ENCODE data around the gene NAGA. TPM values are rescaled to one million over a fixed set of nuclear protein-coding genes. Genes with fewer than 3 reads are reported as not detected.
A peak's percentile ranks its signal among the peaks of the same experiment; 100 is the strongest.

The NAGA gene
- total and polyA plus RNA-seq, 2 donors (not counting 3 experiments of a cell fraction or from before 2014, with no cell fraction given), result 29.0 to 63.4 TPM

DNA sequence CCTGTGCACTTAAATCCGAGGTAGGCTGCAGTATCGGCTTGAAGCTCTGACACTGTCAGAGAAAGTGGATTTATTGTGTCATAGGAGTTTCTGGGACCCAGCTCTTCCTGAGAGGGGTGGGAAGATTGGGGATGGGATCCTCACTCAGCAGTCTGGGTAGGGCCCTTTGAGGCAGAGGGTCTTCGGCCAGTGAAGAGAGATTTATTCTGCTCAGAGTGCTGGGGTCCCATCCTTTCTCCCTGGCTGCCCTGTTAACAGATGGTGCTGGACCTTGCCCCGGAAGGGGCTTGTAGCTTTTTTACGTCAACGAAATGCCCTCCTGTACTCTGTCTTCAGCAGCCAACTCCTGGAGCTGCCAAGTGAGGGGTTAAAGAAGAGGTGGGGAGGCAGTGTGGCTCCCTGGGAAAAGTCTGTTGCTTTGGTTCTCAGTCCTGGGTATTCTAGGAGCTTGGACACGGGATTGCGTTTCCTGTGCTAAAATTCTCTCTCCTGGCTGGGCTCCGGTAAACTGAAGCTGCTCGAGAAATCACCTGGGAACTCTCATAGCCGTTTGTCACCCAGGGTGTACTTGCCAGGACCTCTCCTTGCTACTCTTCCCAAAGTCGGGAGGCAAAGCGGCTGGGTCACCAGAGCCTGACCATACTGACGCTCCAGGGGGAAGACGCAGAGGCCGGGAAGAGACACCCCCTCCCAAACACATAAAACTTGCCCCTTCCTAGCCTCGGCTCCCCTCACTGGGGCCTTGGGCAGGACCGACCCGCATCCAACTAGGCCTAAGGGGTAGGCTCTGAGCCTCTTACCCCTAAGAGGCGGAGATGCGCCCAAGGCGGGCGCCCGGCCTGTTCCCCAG, 8.1 kb upstream of the NAGA start:
- ChIA-PET CTCF (interaction anchor here (3.0 kb wide), 1 partner anchor 12 kb away, joined by 26 read pairs; the partner anchor contains the start of gene NDUFA6), POLR2A (interaction anchor here (0.8 kb wide), 1 partner anchor 9 kb away, joined by 3 read pairs; no protein-coding TSS in a partner anchor)
- no peaks in the 10 kb centered on the region for H3K27me3 ChIP-seq (ENCODE audit: control insufficient read depth in 2 of 2, insufficient read depth in 2 of 2, low read length in 2 of 2)
- H3K9me3 ChIP-seq (replicated peaks; ENCODE audit: control insufficient read depth, insufficient read depth, low read length), result no peaks in the 10 kb centered on the region
- peak; percentile 60 for FAIRE-seq
- H3K4me2 ChIP-seq (ENCODE audit: insufficient read depth, low read length), result peak overlapping the region; percentile 33
- peak; percentile 16 for DNase-seq (ENCODE audit: low read depth, low spot score)
- intact Hi-C loops (cut with micrococcal nuclease) (loop anchor here (1.0 kb wide), 1 partner anchor 8 kb away; the partner anchor contains the start of gene NAGA), dilution Hi-C loops (cut with MboI; ENCODE audit: extremely low pct_ligation_motif_present, low sequenced_read_pairs) (no loop called here)
- H3K4me1 ChIP-seq (ENCODE audit: control insufficient read depth, extremely low read depth, insufficient read depth, low read length), result peaks cover 19% of the 10 kb centered on the region
- TF ChIP-seq JUN (IDR thresholded peaks at IDR 0.05; ENCODE audit: borderline replicate concordance, insufficient read depth, insufficient read length, low read depth) (no peak), GATA2 (IDR thresholded peaks at IDR 0.05; ENCODE audit: insufficient read depth, insufficient read length, low read depth, low read length) (no peak), EZH2 (IDR thresholded peaks at IDR 0.05; ENCODE audit: borderline replicate concordance, low read depth, low read length, severe bottlenecking) (no peak), FOS (IDR thresholded peaks at IDR 0.05; ENCODE audit: borderline replicate concordance, insufficient read depth, low read length) (no peak), POLR2A (IDR thresholded peaks at IDR 0.05; ENCODE audit: low read depth, low read length) (no peak), MYC (IDR thresholded peaks at IDR 0.05; ENCODE audit: low read depth, low read length) (no peak), POLR2AphosphoS5 (IDR thresholded peaks at IDR 0.05; ENCODE audit: insufficient read depth, low read depth, low read length) (no peak)
- TF ChIP-seq, protein P1, sequence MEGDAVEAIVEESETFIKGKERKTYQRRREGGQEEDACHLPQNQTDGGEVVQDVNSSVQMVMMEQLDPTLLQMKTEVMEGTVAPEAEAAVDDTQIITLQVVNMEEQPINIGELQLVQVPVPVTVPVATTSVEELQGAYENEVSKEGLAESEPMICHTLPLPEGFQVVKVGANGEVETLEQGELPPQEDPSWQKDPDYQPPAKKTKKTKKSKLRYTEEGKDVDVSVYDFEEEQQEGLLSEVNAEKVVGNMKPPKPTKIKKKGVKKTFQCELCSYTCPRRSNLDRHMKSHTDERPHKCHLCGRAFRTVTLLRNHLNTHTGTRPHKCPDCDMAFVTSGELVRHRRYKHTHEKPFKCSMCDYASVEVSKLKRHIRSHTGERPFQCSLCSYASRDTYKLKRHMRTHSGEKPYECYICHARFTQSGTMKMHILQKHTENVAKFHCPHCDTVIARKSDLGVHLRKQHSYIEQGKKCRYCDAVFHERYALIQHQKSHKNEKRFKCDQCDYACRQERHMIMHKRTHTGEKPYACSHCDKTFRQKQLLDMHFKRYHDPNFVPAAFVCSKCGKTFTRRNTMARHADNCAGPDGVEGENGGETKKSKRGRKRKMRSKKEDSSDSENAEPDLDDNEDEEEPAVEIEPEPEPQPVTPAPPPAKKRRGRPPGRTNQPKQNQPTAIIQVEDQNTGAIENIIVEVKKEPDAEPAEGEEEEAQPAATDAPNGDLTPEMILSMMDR (IDR thresholded peaks at IDR 0.05; ENCODE audit: extremely low read depth in 1 of 2, insufficient read depth in 1 of 2, low read depth in 1 of 2, low read length in 2 of 2), result no peak
- TF ChIP-seq, protein P2, sequence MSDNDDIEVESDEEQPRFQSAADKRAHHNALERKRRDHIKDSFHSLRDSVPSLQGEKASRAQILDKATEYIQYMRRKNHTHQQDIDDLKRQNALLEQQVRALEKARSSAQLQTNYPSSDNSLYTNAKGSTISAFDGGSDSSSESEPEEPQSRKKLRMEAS (IDR thresholded peaks at IDR 0.05; ENCODE audit: insufficient read depth, insufficient read length), result no peak
- peak overlapping the region; percentile 74 for H3K27ac ChIP-seq (ENCODE audit: insufficient read depth, low read depth, low read length)
- H3K4me3 ChIP-seq (replicated peaks in 1 of 3; ENCODE audit: insufficient read depth in 1 of 3, low read depth in 1 of 3, low read length in 3 of 3), result peak overlapping the region in 2 of 3 experiments; percentile 6 to 7
- no TSS peak for BruUV-seq (replicated peaks)
- H4K20me1 ChIP-seq (replicated peaks; ENCODE audit: control insufficient read depth, extremely low read depth, insufficient read depth, low read length), result no peaks in the 10 kb centered on the region
- H3K9me1 ChIP-seq (replicated peaks; ENCODE audit: control insufficient read depth, extremely low read depth, insufficient read depth, low read length), result no peaks in the 10 kb centered on the region
- peaks cover 22% of the 10 kb centered on the region for H3K79me2 ChIP-seq (ENCODE audit: control insufficient read depth, insufficient read depth, low read length)
- H3K9ac ChIP-seq (replicated peaks; ENCODE audit: extremely low read depth, insufficient read depth, low read length), result peak overlapping the region; percentile 91
- H2AFZ ChIP-seq (ENCODE audit: low read depth, low read length), result peak overlapping the region; percentile 5
- peaks cover 12 to 21% of the 10 kb centered on the region in 2 experiments for H3K36me3 ChIP-seq (ENCODE audit: control insufficient read depth in 2 of 2, extremely low read depth in 1 of 2, insufficient read depth in 2 of 2, low read length in 2 of 2)

Measured in endothelial cell of umbilical vein (primary cell).